Fibroblast of lung (primary cell): Measurements from ENCODE around the gene KIRREL3. TPM values are rescaled to one million over a fixed set of nuclear protein-coding genes. Genes with fewer than 3 reads are reported as not detected.

Source experiments
- DNase-seq, 2 donors: peaks; one replicate each; pipeline versions ENCODE4 v3.0.0 to v3.0.0-alpha.2; 2010; ENCODE audit warnings: low read depth in 2 of 2
- H2AFZ ChIP-seq: 2 replicates; pipeline ENCODE4 v1.5.1; 2012; ENCODE audit warnings: low read length, control low read depth, inconsistent platforms
- H3K27ac ChIP-seq: 2 replicates; pipeline ENCODE4 v1.5.1; 2011; ENCODE audit warnings: low read length, control low read depth; ENCODE audit not compliant: insufficient read depth
- H3K27me3 ChIP-seq: 2 replicates; pipeline ENCODE4 v1.5.1; 2011; ENCODE audit warnings: mild to moderate bottlenecking, low read length; ENCODE audit not compliant: control insufficient read depth, insufficient read depth
- H3K36me3 ChIP-seq: 2 replicates; pipeline ENCODE4 v1.5.1; 2011; ENCODE audit warnings: low read length; ENCODE audit not compliant: control insufficient read depth, insufficient read depth
- H3K4me1 ChIP-seq: 2 replicates; pipeline ENCODE4 v1.5.1; 2011; ENCODE audit warnings: low read length; ENCODE audit not compliant: control insufficient read depth, insufficient read depth; ENCODE audit errors: extremely low read depth
- H3K4me2 ChIP-seq: 2 replicates; pipeline ENCODE4 v1.5.1; 2011; ENCODE audit warnings: low read length, control low read depth; ENCODE audit not compliant: insufficient read depth; ENCODE audit errors: extremely low read depth
- H3K4me3 ChIP-seq, 4 experiments: fragments of 200-600 bp in 1 of 4; sonication (generic) in 1 of 4; replicated peaks in 1 of 4; 2 replicates each; pipeline ENCODE4 v1.5.1; 2011 to 2016; ENCODE audit warnings: low read length in 4 of 4, low read depth in 3 of 4, mild to moderate bottlenecking in 3 of 4, control low read depth in 2 of 4, inconsistent platforms in 1 of 4, mixed read lengths in 1 of 4; ENCODE audit not compliant: insufficient read depth in 1 of 4; ENCODE audit errors: control extremely low read depth in 1 of 4
- H3K79me2 ChIP-seq: 2 replicates; pipeline ENCODE4 v1.5.1; 2012; ENCODE audit warnings: mild to moderate bottlenecking, low read length, inconsistent platforms; ENCODE audit not compliant: control insufficient read depth, insufficient read depth
- H3K9ac ChIP-seq: 2 replicates; pipeline ENCODE4 v1.5.1; 2011; ENCODE audit warnings: mild to moderate bottlenecking, low read length, control low read depth; ENCODE audit not compliant: insufficient read depth
- H3K9me3 ChIP-seq: 2 replicates; pipeline ENCODE4 v1.5.1; 2012; ENCODE audit warnings: low read depth, low read length; ENCODE audit not compliant: control insufficient read depth, insufficient read depth
- H4K20me1 ChIP-seq: 2 replicates; pipeline ENCODE4 v1.5.1; 2011; ENCODE audit warnings: low read length; ENCODE audit not compliant: control insufficient read depth, insufficient read depth; ENCODE audit errors: extremely low read depth
- EZH2 ChIP-seq: IDR thresholded peaks from 2 replicates; pipeline ENCODE4 v1.5.1; 2012; ENCODE audit warnings: low read length, control low read depth, mild to moderate bottlenecking; ENCODE audit errors: missing control alignments
- polyA plus RNA-seq, 2 donors: library from polyadenylated mRNA; depleted of rRNA in 1 of 2; stranded (reverse) in 1 of 2; unstranded in 1 of 2; fragments of >200 nt; gene quantifications; 2 replicates each; pipeline ENCODE4 v1.2.1, GENCODE V29; 2011 to 2012; ENCODE audit warnings: missing spikeins in 1 of 2
- total RNA-seq: library from RNA; depleted of rRNA; stranded (reverse); fragments of >200 nt; gene quantifications from 2 replicates; pipeline ENCODE4 v1.2.1, GENCODE V29; 2014
- TF ChIP-seq, protein P1 (sequence below), 2 donors: IDR thresholded peaks in 1 of 2; conservative IDR thresholded peaks in 1 of 2; 1 replicate in 1 of 2; 2 replicates in 1 of 2; pipeline ENCODE4 v1.5.1; 2011 to 2012; ENCODE audit warnings: low read length in 2 of 2, control low read depth in 1 of 2, inconsistent platforms in 1 of 2, low read depth in 1 of 2, mild to moderate bottlenecking in 1 of 2

KIRREL3 gene
- total and polyA plus RNA-seq, 2 donors (not counting 1 experiment from before 2014, with no cell fraction given): 2.8 to 6.1 TPM

DNA sequence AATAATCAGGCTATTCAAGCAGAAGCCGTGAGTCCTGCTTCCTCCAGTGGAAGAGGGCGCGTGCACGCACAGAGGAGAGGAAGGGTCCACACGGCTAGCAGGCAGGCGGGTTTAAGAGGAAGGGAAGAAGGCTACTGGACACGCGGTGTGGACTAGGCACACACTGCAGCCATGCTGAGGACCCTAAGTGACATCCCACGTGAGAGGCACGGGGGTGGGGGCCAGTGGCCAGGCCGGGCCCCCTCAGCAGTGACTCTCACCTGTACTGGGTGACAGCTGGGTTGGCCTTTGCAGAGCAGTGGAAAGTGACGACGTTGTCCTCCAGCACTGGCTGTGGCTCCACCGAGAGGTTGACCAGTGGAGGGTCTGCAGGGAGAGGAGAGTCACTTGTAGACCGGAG, 544.5 kb downstream of the KIRREL3 start:
- Histone ChIP-seq H3K4me3 (no peak overlapping the region), H3K27ac (no peak overlapping the region), H4K20me1 (no peaks in the 10 kb centered on the region), H3K4me1 (no peaks in the 10 kb centered on the region), H3K9me3 (peaks cover 4% of the 10 kb centered on the region), H2AFZ (no peak overlapping the region), H3K79me2 (no peaks in the 10 kb centered on the region), H3K4me2 (no peak overlapping the region), H3K36me3 (no peaks in the 10 kb centered on the region), H3K27me3 (peaks cover 4% of the 10 kb centered on the region), H3K9ac (no peak overlapping the region)
- TF ChIP-seq, protein P1, sequence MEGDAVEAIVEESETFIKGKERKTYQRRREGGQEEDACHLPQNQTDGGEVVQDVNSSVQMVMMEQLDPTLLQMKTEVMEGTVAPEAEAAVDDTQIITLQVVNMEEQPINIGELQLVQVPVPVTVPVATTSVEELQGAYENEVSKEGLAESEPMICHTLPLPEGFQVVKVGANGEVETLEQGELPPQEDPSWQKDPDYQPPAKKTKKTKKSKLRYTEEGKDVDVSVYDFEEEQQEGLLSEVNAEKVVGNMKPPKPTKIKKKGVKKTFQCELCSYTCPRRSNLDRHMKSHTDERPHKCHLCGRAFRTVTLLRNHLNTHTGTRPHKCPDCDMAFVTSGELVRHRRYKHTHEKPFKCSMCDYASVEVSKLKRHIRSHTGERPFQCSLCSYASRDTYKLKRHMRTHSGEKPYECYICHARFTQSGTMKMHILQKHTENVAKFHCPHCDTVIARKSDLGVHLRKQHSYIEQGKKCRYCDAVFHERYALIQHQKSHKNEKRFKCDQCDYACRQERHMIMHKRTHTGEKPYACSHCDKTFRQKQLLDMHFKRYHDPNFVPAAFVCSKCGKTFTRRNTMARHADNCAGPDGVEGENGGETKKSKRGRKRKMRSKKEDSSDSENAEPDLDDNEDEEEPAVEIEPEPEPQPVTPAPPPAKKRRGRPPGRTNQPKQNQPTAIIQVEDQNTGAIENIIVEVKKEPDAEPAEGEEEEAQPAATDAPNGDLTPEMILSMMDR (conservative IDR thresholded peaks at IDR 0.05 in 1 of 2, IDR thresholded peaks at IDR 0.05 in 1 of 2; ENCODE audit: low read depth in 1 of 2, low read length in 2 of 2): no peak
- TF ChIP-seq EZH2: no peak
- DNase-seq: no peak

DNA sequence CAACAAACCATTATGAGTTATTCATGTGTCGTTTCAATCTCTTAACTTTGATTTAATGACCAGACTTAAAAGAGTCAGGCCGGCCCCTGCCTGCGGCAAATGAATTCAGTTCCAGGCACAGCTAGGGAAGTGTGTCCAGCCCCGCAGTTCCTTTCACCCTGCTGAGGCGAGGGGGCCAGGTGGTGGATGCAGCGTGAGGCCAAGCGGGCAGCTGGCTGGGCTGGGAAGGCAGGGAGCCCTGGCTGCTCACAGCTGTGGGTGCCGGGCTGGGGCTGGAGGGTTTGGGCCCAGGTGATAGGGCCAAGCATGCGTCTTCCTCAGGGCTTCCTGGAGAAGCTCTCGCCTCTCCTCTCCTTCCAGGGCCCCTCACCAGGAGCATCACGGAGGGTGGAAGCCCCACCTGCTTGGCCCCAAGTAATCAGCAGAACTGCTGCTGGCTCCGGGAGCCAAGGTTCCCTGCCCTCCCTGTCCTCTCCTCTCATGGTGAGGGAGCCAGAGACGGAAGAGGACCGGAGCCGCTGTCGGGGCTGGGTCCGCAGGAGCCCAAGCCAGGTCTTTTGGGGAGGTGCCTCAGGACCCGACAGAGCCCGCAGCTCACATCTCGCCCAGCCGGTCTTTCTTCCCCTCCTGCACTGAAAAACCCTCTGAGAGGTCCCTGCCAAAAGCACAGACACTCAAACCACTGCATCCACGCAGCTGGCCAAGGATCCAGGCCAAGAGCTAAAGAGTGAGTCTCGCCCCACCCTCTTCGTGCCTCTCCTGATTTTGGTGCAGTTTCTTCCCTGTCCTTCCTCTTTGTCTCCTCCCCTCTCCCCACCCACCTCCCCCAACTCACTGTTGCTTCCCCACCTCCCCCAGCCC, 548.1 kb downstream of the KIRREL3 start:
- H2AFZ ChIP-seq: no peak overlapping the region
- no peak for DNase-seq
- H3K79me2 ChIP-seq: no peaks in the 10 kb centered on the region
- H3K9me3 ChIP-seq: peaks cover 11% of the 10 kb centered on the region
- no peak overlapping the region for H3K9ac ChIP-seq
- TF ChIP-seq, protein P1 (conservative IDR thresholded peaks at IDR 0.05 in 1 of 2, IDR thresholded peaks at IDR 0.05 in 1 of 2; ENCODE audit: low read depth in 1 of 2, low read length in 2 of 2): no peak
- TF ChIP-seq EZH2: no peak
- no peak overlapping the region for H3K4me3 ChIP-seq
- peaks cover 4% of the 10 kb centered on the region for H3K27me3 ChIP-seq
- H3K36me3 ChIP-seq: no peaks in the 10 kb centered on the region
- H3K4me2 ChIP-seq: no peak overlapping the region
- no peak overlapping the region for H3K27ac ChIP-seq
- no peaks in the 10 kb centered on the region for H3K4me1 ChIP-seq
- no peaks in the 10 kb centered on the region for H4K20me1 ChIP-seq

DNA sequence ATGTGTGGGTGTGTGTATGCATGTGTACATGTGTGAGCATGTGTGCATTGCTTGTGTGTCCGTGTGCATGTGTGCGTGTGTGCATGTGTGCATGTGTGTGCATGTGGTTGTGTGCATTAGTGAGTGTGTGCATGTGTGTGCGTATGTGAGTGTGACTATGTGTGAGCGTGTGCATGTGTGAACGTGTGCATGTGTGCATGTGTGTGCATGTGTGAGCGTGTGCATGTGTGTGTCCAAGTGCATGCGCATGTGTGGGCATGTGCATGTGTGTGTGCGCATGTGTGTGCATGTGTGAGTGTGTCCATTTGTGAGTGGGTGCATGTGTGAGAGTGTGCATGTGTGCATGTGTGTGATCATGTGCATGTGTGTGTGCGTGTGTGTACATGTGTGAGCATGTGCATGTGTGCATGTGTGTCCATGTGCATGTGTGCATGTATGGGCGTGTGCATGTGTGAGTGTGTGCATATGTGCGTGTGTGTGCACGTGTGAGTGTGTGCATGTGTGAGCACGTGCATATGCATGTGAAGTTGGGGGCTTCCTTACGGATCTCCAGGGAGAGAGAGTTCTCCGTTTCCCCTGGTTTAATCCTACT, 549.3 kb downstream of the KIRREL3 start:
- Histone ChIP-seq H3K4me1 (no peaks in the 10 kb centered on the region), H3K9ac (no peak overlapping the region), H3K4me2 (no peak overlapping the region), H3K36me3 (no peaks in the 10 kb centered on the region), H3K4me3 (no peak overlapping the region), H3K27me3 (peaks cover 4% of the 10 kb centered on the region), H3K9me3 (peaks cover 11% of the 10 kb centered on the region), H2AFZ (no peak overlapping the region), H3K27ac (no peak overlapping the region), H4K20me1 (no peaks in the 10 kb centered on the region), H3K79me2 (no peaks in the 10 kb centered on the region)
- TF ChIP-seq, protein P1 (conservative IDR thresholded peaks at IDR 0.05 in 1 of 2, IDR thresholded peaks at IDR 0.05 in 1 of 2; ENCODE audit: low read depth in 1 of 2, low read length in 2 of 2): no peak
- no peak for TF ChIP-seq EZH2
- DNase-seq: no peak
